ENCODE measurements around the gene UGT1A8.

The UGT1A8 gene

DNA sequence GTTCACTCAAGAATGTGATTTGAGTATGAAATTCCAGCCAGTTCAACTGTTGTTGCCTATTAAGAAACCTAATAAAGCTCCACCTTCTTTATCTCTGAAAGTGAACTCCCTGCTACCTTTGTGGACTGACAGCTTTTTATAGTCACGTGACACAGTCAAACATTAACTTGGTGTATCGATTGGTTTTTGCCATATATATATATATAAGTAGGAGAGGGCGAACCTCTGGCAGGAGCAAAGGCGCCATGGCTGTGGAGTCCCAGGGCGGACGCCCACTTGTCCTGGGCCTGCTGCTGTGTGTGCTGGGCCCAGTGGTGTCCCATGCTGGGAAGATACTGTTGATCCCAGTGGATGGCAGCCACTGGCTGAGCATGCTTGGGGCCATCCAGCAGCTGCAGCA lies 142.6 kb downstream of the UGT1A8 start, which contains the start of gene UGT1A1:
Gene UGT1A1, plus strand, starts transcription at position 228 of the 400 bp plus-strand sequence. Its CDS starts 18 bp downstream, at position 246.
- DNase-seq (ENCODE audit: low read depth in 2 of 2, low spot score in 1 of 2), result no peak

DNA sequence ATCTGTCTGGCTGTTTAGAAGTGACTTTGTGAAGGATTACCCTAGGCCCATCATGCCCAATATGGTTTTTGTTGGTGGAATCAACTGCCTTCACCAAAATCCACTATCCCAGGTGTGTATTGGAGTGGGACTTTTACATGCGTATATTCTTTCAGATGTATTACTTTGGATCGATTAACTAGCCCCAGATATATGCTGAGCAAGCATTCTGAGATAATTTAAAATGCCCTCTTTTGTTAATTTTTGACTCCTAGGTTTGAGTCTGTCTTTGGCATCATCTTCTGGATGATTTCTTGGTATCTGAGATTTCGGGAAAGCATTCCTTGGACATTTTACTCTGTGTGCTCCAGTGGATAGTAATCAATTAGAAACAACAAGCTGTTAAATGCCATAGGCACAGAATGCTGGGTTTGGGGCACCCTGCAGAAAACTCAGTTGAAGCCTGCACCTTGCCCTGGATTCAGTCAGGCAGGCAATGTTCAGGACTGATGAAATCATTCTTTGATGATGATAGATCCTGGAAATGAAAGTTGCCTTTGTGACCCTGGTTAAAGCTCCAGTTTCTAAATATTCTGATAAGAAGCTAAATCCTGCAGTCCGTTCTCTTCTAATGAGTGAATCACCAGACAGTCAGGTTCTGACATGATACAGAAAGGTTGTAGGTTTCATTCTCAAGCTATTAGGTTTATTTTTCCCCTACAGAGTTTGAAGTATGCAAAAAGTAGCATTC lies 143.8 kb downstream of the UGT1A8 start:
- no peak for DNase-seq (ENCODE audit: low read depth in 2 of 2, low spot score in 1 of 2)

DNA sequence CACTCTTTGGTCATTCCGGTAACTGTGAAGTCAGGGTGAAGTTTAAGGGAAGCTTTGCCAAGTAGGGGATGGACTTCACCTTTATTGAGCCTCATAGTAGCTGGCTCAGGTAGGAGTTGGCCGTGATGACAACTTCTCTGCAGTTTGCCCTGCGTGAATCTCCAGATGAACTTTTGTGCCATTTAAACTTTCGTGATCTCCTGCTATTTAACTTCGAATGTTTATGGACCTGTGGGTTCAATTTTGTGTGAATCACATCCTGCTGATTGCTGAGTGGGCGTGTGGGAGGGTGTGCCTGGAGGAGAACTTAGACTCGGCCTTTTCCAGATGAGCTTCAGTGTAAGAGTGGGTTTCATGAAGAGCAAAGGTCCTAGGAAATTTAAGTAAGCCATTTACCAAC lies 146.8 kb downstream of the UGT1A8 start:
- DNase-seq (ENCODE audit: low read depth in 2 of 2, low spot score in 1 of 2), result no peak

DNA sequence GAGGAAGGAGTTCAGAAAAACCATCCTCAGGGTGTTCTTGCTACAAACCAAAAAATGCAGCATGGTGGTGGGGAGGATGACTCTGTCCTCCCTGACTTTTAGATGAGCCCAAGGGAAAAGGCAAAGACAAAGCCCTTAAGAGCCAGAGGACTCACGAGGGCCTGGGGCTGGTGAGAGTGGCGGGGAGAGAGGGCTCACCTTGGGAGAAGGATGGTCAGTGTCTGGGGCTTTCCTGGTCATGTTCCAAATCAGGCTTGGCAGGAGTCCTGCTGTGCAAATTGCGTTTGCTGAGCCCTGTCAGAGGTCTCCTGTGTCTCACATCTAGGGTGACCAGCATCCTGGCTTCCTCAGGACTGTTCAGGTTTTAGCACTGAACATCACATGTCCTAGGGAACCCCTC lies 147.3 kb downstream of the UGT1A8 start:
- no peak for DNase-seq (ENCODE audit: low read depth in 2 of 2, low spot score in 1 of 2)

DNA sequence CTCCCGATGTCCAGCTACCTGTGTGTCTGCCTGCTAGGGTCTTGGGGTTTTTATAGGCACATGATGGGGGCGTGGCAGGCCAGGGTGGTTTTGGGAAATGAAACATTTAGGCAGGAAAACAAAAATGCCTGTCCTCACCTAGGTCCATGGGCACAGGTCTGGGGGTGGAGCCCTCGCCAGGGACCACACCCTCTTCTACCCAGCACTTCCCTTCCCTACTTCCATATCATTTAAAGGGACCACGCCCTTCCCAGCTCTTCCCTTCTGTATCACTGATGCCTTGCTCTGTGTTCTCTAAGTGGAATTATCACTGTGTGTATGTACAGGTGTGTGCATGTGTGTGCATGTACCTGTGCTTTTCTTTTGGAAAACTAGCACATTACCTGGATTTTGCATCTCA lies 149.0 kb downstream of the UGT1A8 start:
- DNase-seq (ENCODE audit: low read depth in 2 of 2, low spot score in 1 of 2), result no peak

DNA sequence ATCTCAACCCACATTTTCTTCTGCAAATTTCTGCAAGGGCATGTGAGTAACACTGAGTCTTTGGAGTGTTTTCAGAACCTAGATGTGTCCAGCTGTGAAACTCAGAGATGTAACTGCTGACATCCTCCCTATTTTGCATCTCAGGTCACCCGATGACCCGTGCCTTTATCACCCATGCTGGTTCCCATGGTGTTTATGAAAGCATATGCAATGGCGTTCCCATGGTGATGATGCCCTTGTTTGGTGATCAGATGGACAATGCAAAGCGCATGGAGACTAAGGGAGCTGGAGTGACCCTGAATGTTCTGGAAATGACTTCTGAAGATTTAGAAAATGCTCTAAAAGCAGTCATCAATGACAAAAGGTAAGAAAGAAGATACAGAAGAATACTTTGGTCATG lies 150.6 kb downstream of the UGT1A8 start:
- DNase-seq (ENCODE audit: low read depth in 2 of 2, low spot score in 1 of 2), result no peak

DNA sequence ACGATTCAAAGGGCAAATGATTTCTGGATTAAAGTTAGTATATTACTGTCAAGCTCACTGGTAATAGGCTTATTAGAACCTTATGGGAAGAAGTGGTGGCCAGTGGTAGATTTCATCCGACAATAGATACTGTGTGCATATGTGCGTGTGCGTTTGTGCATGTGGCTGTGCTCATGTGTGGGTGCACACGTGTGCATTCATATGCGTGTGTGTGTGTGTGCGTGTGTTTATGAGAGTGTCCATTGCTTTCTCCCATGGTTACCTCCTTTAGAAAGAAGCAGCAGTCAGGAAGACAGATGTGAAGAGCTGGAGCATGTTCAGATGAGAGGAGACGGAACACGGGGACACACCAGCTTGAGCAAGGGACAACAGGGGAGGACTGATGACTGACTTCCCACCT lies 151.8 kb downstream of the UGT1A8 start:
- DNase-seq (ENCODE audit: low read depth in 2 of 2, low spot score in 1 of 2), result no peak

DNA sequence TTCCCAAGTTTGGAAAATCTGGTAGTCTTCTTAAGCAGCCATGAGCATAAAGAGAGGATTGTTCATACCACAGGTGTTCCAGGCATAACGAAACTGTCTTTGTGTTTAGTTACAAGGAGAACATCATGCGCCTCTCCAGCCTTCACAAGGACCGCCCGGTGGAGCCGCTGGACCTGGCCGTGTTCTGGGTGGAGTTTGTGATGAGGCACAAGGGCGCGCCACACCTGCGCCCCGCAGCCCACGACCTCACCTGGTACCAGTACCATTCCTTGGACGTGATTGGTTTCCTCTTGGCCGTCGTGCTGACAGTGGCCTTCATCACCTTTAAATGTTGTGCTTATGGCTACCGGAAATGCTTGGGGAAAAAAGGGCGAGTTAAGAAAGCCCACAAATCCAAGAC lies 154.7 kb downstream of the UGT1A8 start:
- no peak for DNase-seq (ENCODE audit: low read depth in 2 of 2, low spot score in 1 of 2)

DNA sequence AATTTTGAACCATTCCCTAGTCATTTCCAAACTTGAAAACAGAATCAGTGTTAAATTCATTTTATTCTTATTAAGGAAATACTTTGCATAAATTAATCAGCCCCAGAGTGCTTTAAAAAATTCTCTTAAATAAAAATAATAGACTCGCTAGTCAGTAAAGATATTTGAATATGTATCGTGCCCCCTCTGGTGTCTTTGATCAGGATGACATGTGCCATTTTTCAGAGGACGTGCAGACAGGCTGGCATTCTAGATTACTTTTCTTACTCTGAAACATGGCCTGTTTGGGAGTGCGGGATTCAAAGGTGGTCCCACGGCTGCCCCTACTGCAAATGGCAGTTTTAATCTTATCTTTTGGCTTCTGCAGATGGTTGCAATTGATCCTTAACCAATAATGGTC lies 155.2 kb downstream of the UGT1A8 start:
- DNase-seq (ENCODE audit: low read depth in 2 of 2, low spot score in 1 of 2), result no peak

DNA sequence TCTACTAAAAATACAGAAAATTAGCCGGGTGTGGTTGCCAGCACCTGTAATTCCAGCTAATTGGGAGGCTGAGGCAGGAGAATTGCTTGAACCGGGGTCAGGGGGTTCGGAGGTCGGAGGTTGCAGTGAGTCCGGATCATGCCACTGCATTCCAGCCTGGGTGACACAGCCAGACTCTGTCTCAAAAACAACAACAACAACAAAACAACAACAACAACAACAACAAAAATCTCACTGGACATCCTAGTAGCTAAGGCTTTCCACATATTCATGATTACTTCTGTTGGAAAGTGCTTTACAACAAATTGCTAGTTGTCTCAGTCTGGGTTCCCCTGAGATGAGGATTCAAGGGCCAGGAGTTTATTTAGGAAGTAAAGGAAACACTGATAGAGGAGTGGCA lies 156.4 kb downstream of the UGT1A8 start:
- no peak for DNase-seq (ENCODE audit: low read depth in 2 of 2, low spot score in 1 of 2)

DNA sequence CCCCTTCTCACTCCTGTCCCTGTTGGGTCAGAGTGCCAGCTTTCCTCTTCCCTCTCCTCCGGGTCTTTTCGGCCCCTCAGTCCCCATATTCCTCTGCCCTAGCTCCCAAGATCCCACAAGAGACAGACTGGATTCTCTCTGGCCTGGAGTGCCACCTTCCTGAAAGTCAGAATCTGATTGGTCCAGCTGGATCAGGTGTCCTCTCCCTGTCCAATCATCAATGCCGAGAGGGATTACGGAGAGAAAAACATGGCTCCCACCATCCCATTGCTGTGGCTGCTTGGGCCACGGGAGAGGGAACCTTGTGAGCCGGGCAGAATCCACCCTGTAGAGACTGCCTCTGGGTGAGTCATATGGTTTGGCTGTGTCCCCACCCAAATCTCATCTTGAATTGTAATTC lies 158.0 kb downstream of the UGT1A8 start:
- no peak for DNase-seq (ENCODE audit: low read depth in 2 of 2, low spot score in 1 of 2)

DNA sequence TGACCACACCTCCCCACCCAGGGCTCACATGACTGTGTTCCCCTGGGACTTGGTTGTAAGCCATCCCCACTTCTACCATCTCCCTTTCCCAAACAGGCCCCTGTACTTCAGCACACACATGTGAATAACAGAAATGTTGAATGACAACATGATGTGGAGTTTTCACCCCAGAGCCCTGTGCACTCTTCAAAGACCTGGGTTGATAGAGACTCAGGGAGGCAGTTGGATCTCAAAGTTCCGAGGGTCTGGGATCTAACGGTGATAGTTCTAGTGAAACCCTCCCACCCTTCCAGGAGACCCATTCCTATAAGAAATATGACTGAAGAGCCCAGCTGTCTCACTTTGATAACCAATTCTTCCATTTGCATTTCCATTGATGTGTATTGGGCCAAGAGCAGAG lies 160.6 kb downstream of the UGT1A8 start, which contains the start of gene MROH2A:
Gene MROH2A, plus strand, starts transcription at position 301 of the 400 bp plus-strand sequence. CDS start 1,029 bp downstream, outside the sequence.
- DNase-seq (ENCODE audit: low read depth in 2 of 2, low spot score in 1 of 2), result no peak

DNA sequence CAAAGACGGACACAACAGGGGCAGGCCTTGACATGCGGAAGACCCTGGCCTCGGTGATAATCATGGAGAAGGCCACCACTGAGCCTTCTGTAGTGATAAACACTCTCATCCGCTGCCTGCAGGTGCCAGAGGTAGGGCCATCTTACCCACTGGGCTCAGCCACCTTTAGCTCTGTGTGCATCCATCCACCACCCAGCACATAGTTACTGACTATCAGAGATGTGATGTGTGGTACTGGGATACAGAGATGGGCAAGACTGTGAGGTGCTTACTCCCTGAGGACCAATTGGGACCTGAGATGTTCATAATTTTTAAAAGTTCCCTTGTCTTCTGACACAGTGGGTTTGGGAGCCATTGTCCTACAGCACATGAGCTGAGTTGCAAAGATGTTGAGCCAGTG lies 162.3 kb downstream of the UGT1A8 start:
- no peak for DNase-seq (ENCODE audit: low read depth in 2 of 2, low spot score in 1 of 2)

DNA sequence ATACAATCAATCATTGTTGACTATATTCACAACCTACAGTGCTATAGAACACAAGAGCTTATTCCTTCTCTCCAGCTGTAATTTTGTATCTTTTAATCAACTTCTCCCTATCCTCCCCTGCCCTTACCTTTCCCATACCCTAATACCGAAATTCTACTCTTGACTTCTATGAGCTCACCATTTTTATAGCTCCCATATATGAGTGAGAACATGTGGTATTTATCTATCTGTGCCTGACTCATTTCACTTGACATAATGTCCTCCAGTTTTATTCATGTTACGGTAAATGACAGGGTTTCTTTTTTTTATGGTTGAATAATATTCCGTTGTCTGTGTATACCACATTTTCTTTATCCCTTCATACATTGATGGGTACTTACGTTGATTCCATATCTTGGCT lies 163.3 kb downstream of the UGT1A8 start:
- DNase-seq (ENCODE audit: low read depth in 2 of 2, low spot score in 1 of 2), result no peak

DNA sequence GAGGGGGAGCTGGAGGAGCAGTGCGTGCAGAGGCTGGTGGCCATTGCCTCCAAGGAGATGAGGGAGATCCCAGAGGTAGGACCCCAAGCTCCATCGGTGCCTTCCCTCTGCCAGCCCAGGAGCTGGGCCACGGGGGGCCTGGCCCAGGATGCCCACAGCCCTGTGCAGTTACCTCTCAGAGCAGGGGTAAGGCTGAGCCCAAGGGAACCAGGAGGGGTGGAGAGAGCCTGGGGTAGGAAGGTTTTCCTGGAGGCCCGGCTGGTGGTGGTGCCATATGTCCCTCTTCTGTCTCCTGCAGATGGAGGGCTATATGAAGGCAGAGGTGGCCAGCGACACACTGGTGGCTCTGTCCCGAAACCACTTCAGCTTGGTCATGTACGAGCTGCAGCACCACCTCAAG lies 172.1 kb downstream of the UGT1A8 start:
- no peak for DNase-seq (ENCODE audit: low read depth in 2 of 2, low spot score in 1 of 2)

DNA sequence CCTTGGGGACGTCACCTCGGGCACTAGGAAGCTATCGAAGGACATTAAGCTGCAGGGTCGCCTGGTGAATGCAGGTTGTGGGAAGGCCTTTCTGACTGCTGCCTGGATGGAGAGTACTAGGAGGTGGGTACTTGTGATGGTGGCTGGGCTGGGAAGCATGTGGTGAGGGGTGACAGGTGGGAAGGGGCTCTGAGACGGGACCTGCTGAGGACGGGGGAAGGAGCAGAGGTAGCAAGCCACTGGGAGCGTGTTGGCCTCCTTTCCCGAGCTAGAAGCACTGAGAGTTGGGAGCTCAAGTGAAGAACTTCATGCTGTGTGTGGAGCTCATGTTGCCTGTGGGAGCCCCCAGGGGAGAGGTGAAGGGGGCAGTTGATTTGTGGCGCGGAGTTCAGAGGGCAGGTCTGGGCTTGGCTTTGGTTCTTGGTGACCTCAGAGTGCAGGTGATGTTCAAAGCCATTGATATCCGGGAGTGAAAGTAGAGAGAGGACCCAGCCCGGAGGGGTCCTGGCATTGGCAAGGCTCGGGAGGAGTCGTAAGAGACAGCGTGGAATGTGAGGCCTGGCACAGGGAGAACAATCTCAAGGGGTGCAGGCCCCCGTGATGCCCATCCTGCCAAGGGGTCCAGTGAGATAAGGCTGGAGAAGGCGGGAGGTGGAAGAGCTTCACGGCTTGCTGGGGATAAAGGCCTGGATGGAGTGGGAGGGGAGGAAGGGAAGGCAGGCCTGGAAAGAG lies 173.9 kb downstream of the UGT1A8 start:
- DNase-seq (ENCODE audit: low read depth in 2 of 2, low spot score in 1 of 2), result no peak

DNA sequence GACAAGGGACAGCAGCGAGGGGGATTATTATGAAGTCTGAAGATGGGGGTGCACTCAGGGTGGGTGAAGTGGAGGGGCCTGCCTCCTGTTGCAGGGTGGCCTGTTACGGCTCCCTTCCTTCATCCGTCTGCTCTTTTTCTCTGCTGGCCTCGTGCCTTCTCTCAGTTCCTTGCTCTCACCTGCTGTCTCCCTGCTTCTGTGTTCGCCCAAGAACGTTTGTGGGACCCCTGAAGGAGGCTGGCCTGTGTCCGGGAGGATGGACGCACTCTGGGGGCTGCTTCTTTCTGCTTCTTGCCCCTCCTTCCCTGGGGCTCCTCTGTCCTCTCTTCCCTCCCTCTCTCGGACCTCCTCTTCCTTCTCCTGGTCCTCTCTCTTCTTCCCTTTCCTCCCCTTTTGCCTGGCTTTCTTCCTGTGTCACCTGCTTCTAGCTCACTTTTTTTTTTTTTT lies 174.5 kb downstream of the UGT1A8 start:
- DNase-seq (ENCODE audit: low read depth in 2 of 2, low spot score in 1 of 2), result no peak

DNA sequence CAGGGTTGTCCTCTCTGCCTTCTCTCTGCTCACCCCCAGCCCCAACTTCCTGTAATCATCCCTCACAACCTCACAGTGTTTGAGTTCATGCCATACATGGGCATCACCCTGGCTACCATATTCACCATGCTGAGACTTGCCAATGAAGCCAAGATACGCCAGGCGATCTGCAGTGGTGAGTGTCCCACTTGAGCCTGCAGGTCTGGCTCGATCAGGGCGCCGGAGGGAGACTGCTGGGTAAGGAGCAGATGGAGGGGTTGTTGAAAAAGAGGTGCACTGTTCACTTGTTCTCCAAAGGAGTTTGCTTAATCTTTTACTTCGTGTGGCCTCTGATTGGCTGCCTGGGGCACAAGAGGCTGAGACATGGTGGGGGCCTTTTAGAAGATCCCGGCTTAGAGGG lies 175.3 kb downstream of the UGT1A8 start:
- DNase-seq (ENCODE audit: low read depth in 2 of 2, low spot score in 1 of 2), result no peak

DNA sequence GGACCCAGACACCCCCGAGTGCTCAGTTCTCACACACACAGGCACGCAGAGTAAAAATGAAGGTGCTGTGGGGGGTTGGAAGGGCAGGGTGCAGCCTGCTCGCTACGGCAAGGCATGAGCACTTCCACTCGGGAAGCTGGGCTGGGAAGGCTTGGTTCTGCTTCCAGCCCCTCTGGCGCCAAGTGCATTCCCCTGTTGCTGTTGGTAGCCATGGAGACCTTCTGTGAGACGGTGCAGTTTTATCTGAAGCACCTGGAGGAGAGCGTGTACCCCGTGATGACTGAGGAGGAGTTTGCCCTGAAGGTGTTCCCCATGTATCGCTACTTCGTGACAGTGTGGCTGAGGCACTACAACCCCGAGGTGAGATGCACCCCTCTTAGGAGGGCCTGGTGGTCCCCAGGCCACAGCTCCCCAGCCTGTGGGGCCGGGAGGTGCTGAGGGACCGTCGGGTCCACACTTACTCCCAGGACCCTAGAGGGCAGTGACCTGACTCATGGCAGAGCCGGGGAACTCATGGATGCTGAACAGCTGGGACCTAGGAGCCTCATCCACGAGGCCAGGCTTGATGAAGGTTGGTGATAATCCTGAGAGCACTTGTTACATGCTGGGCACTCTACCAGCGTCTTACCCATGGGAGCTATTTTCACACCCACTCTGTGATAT lies 176.2 kb downstream of the UGT1A8 start:
- DNase-seq (ENCODE audit: low read depth in 2 of 2, low spot score in 1 of 2), result no peak

DNA sequence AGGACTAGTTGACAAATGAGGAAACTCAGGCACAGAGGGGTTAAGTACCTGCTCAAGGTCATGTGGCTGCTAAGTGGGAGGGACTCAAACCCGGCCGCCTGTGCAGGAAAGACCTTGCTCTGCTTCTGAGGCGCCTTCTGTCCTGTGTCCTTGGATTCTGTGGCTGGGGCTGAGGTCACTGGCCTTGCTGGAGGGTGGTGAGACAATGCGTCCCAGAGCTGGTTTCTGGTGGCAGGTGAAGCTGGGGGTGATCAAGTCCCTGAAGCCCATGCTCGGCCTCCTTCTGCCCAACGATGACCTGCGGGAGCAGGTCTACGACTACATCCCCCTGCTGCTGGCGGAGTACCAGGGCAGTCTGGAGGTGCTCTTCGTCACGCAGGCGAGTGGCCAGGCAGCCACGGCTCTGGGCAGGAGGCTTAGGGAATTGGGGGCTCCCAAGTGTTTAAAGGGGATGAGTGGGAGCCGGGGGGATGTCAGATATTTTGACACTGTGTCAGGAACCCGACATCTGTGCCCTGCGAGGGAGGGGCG lies 176.8 kb downstream of the UGT1A8 start:
- no peak for DNase-seq (ENCODE audit: low read depth in 2 of 2, low spot score in 1 of 2)

DNA sequence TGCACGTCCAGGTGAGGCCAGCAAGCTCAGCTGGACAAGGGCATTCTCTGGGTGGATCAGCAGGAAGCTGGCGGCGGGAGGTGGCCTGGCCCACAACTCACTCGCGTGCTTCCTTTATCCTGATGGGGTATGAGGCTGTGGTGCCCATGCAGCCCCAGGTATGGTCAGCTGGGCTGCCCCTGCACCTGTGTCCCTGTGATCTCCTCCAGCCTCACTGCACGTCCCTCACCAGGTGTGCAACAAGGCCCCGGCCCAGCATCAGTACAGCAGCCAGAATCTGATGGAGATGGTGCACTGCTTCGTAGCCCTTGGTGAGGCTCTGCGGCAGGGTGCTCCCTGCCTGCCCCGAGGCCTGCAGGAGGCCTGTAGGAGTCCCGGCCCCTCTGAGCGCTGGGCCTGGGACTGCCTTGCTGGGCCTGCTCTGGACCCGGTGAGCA lies 178.3 kb downstream of the UGT1A8 start:
- DNase-seq (ENCODE audit: low read depth in 2 of 2, low spot score in 1 of 2), result no peak

DNA sequence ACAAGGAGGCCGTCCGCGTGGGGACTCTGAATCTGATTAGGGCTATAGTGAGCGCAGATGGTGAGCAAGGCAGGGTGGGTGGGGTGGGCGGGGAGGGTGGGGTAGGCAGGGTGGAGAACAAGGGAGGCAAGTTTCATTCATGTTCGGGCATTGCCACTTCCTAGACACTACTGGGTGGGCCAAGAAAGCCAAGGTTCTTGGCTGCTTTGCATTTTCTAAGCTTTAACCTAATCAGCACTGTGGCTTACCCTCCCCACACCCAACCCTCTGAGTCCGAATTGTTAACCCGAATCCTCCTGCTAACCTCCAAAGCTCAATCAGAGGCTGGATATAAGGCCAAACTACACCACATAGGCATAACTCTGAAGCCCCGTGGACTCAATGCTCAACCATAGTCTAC lies 178.8 kb downstream of the UGT1A8 start:
- DNase-seq (ENCODE audit: low read depth in 2 of 2, low spot score in 1 of 2), result no peak
